GM18909 (cell line): Measurements from ENCODE around the gene CES1.
"Not testable (repeated sequence)": the region's sequence is repeated elsewhere in the genome, so short reads cannot be mapped to it uniquely, and the experiment has no call there.

Experiments used
- ATAC-seq: cut with Tn5 transposase; IDR thresholded peaks from one replicate; pipeline ENCODE4 v1.9.1; 2021; ENCODE audit warnings: mild to moderate bottlenecking; ENCODE audit not compliant: unreplicated experiment, poor library complexity

The CES1 gene

GRCh38 chr16:55832773-55833691 is at the start of gene CES1:
Gene CES1 (minus strand): TSS chr16:55833096. CDS start chr16:55833055, 41 bp downstream.
- ATAC-seq = no peak

GRCh38 chr16:55876854-55877253 is 44.0 kb upstream of the CES1 start:
- ATAC-seq = no peak

DNA sequence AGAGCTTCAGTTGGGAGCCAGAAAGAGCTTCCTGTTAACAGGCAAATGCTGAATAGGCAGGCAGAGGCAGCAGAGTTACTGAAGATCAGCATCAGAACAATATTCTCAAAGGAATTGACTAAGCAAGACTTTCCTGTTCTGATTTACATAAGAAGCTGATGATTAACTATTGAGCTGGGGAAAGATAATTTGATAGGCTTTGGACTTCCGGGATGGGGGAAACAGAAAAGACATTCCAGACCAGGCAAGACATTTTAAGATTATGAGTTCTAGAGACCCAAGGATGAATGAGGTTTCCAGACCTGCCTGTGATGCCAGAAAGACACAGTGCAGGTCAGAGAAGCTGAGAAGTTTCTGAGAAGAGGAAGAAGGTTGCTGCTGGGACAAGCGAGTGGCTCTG is 42.4 kb upstream of the CES1 start, which contains the start of gene CES5A:
Gene CES5A (minus strand): TSS at position 101 of the 400 bp plus-strand sequence. CDS start 152 bp downstream, outside the sequence.
- no peak for ATAC-seq

- no peak for ATAC-seq
Measured at GRCh38 chr16:55873122-55873521, 40.2 kb upstream of the CES1 start.

GRCh38 chr16:55872130-55872529 is 39.2 kb upstream of the CES1 start:
- ATAC-seq = no peak

- no peak for ATAC-seq
Measured at GRCh38 chr16:55871411-55872038, 38.6 kb upstream of the CES1 start.

DNA sequence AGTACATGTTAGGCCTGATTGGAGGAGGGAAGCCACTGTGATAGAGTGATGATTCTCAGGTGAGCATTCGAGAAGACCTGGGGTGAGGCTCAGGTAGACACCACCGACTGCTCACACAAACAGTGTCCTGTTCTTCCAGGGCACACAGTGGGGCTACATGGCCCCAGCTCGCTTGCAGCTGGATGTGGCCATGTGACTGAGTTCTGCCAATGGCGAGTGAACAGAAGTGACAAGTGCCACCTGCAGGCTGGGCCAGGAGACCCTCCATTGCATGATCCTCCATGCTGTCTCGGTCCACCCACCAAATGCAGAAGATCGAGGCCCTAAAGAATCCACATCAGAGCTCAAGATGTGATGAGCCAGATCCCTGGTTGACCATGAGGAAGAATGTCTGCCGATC is 36.1 kb upstream of the CES1 start:
- ATAC-seq = no peak

- no peak for ATAC-seq
Measured at GRCh38 chr16:55868137-55868536, 35.2 kb upstream of the CES1 start.

GRCh38 chr16:55861288-55861687 is 28.4 kb upstream of the CES1 start:
- no peak for ATAC-seq

DNA sequence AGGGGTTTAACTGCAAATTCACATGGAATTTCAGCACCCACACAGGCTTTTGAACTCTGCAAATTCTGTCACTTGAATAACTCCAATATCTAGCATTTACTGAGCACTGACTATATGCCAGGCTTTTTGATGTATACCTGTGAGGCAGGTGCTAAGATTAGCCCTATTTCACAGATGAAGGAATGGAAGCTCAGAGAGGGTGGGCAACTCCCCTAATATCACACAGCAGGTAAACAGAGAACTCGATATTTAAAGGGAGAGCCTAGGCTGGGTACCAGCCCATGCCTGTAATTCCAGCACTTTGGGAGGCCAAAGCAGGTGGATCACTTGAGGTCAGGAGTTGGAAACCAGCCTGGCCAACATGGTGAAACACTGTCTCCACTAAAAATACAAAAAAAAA is 24.8 kb upstream of the CES1 start:
- not testable (repeated sequence) for ATAC-seq

DNA sequence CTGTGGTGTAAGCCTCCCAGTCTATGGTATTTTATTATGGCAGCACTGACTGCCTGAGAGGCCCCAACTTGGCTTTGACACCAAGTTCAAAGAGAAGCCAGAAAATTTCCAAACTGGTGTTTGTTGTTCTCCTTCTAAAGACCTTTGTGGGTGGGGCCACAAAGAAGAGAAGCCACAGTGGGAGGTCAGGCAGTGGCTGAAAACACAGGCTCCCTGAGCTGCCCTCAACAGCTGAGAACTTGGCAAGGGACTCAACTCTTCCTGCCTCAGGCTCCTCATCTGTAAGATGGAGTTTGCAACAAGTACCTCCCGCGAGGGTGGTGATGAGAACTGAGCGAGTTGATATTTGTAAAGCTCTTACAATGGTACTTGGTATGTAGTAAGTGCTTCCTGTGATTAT is 24.1 kb upstream of the CES1 start:
- no peak for ATAC-seq

GRCh38 chr16:55853114-55853513 is 20.2 kb upstream of the CES1 start:
- ATAC-seq = no peak

- no peak for ATAC-seq
Measured at GRCh38 chr16:55849536-55849935, 16.6 kb upstream of the CES1 start.

DNA sequence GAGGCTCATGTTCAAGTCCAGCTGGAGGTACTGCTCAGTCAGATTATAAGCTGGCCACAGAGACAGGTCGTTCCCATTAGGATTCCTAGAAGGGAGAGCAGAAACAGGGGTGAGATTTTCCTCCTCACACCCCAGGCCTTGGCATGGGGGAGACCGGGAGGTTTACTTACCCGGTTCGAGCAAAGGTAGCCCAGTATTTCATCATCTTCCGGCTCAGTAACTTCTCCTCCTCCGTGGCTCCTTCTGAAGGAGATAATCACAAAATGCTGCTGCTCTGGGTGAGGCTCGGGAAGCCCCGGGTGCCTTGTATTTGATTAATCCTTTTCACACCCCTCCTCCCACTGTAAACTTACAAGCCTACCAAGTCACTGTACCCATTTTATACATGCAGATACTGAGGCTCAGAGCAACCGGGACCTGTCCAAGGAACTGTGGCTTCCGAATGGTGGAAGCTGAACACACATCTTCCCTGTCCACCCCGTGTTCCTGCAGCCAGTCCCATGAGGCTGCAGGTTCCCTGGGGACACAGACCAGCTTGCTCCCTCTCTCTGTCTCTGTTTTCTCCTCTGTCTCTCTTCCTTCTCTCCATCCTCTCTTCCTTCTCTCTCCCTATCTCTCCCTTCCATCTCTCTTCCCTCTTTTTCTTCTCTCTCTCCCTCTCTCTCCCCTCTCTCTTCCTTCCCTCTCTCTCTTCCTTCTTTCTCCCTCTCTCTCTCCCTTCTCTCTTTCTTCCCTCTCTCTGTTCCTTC is 13.9 kb upstream of the CES1 start:
- ATAC-seq = no peak

- ATAC-seq = no peak
Measured at GRCh38 chr16:55843105-55843395, 10.2 kb upstream of the CES1 start.

DNA sequence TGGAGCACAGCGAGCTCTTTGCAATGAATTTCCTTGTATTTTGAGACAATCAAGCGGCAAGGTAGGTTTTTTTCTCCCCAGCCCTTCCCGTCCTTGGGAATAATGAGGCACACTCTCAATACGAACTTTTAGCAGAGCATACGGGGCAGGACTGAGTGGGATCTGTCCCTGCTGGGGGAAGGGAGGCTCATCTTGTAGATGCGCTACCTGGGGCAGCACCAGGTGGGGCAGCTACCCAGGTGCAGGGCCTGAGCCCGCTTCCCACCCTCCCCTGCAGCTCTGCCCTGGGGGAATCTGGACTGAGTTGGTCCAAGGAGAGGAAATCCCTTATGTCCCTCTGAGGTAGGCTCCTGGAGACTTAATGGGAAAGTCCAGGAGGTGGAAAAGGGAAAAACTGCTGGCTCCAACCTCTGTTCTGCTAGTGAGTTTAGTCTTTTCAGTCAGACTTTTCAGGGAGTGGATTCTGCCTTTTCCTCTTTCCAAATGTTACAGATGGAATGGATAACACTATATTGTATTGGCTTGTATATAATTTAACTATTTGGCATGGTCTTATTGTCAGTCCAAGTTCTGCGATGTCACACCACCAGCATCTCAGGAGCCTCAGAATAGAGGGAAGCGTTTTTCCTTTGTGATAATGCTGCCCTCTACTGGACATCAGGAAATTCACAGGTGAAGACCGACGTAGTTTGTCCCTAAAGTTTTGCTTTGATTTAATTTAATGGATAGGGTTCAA is 9.6 kb upstream of the CES1 start:
- ATAC-seq = no peak

DNA sequence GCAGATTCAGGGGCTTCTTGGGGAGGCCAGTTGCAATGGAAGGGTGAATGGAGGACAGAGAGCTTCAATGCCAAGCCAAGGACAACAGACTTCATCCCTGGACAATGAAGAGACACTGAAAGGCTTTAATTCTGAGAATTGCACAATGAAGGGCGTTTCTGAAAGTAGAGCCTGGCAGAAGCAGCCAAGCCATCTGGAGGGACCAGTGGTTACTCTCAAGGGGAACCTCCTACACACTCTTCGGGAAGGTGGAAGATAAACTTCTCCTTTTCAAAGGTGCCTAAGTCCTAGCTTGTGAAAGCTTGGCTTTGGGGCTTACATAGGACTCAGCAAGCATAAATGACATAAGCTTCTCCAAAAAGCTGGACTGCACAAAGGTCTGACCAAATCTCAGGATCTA is 6.2 kb upstream of the CES1 start:
- ATAC-seq = no peak

DNA sequence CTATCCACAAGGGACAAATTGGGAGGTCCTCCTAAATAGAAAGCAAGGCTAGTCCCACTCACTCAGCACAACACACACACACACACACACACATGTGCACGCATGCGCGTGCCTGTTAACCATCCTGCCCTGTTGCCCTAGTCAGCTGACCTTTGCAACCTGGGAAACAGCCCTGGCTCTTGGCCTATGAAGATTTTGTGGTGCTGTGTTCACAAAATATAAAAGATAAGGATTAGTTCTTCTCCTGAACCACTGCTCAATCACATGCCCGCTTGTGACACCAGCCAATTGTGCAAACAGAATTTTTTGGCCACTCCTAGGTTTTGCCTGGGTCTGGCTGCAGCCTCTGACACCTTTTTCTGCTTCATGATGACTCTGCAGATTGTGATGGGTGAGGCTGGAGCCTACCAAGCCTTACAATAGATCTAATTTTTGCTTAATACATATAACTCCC is 3.3 kb upstream of the CES1 start:
- ATAC-seq = no peak

- ATAC-seq = no peak
Measured at GRCh38 chr16:55835581-55835980, 2.7 kb upstream of the CES1 start.

GRCh38 chr16:55835173-55835572 is 2.3 kb upstream of the CES1 start:
- not testable (repeated sequence) for ATAC-seq
